CD4-positive, alpha-beta T cell treated with Interleukin-4 for 4 hours (primary cell): Measurements from ENCODE around the gene TRPM2.

ENCODE experiments used
- DNase-seq: peaks from one replicate; pipeline ENCODE4 v3.0.0-alpha.2; 2020

TRPM2 gene

DNA sequence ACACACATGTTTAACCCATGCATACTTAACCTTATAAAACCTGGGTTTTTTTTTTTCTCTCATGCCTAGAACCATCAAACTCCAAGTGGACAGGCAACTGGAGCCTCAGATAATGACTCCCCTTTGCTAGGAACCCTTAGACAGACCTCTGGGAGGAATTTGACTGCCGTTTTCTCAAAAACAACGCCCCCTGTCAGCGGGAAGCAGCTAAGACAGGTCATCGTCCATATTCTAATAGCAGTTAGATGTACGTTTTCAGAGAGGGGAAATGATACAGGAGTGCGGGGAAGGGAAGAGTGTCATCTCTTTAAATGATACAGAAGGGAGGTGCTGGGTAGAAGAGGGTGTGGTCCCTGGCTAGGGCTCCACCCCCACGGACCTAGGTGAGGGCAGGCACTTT, 136.5 kb downstream of the TRPM2 start:
- no peak for DNase-seq

DNA sequence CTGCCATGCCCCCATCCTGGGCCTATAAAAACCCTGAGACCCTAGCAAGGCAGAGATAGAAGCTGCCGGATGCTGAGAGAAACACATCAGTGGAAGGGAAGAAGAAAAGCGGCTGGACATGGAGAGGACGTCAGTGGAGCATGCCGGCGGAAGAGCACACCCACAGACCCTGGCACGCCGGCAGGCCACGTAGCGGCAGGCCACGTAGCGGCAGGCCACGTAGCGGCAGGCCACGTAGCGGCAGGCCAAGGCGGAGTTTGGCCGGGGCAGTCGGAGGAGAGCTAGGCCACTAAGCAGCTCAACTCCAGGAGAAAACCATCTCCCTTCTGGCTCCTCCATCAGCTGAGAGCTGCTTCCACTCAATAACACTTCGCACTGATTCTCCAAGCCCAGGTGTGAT, 137.0 kb downstream of the TRPM2 start:
- no peak for DNase-seq

DNA sequence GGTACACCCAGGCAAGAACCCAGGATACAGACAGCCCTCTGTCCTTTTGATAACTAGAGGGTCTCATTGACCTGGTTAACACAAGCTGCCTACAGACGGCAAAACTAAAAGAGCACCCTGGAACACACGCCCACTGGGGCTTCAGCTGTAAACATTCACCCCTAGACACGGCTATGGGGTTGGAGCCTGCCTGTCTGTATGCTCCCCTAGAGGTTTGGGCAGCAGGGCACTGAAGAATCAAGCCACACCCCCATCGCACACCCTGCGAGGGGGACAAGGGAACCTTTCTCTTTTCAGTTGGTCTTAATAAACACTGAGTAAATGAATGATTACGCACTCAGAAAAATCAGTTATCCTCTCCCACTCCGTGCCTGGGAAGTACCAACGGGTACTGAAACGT, 137.4 kb downstream of the TRPM2 start:
- DNase-seq = no peak
